HepG2 (cell line): ENCODE data around the gene VMO1. TPM values are rescaled to one million over a fixed set of nuclear protein-coding genes. Genes with fewer than 3 reads are reported as not detected.

ENCODE experiments used
- HINFP ChIP-seq: sonication (generic); formaldehyde crosslinking; IDR thresholded peaks from 2 replicates; pipeline ENCODE4 v1.4.0; 2020; ENCODE audit warnings: low read depth, mild to moderate bottlenecking, missing genetic modification reagents
- PAXIP1 ChIP-seq: sonication (generic); formaldehyde crosslinking; conservative IDR thresholded peaks from 2 replicates; pipeline ENCODE4 v1.4.0; 2020; ENCODE audit warnings: mild to moderate bottlenecking, missing genetic modification reagents, moderate library complexity
- PRDM4 ChIP-seq: sonication (generic); formaldehyde crosslinking; IDR thresholded peaks from 2 replicates; pipeline ENCODE4 v1.9.0; 2021; ENCODE audit warnings: missing genetic modification reagents, borderline replicate concordance
- RFX3 ChIP-seq: IDR thresholded peaks from 2 replicates; pipeline ENCODE4 v1.6.1; 2016; ENCODE audit warnings: missing biosample characterization, missing genetic modification reagents
- RFXANK ChIP-seq: IDR thresholded peaks from 2 replicates; pipeline ENCODE4 v1.6.1; 2016
- RFXAP ChIP-seq: sonication (generic); formaldehyde crosslinking; IDR thresholded peaks from 2 replicates; pipeline ENCODE4 v1.4.0; 2020; ENCODE audit warnings: missing genetic modification reagents, borderline replicate concordance
- STAT5B ChIP-seq: sonication (generic); formaldehyde crosslinking; IDR thresholded peaks from 2 replicates; pipeline ENCODE4 v1.4.0; 2020; ENCODE audit warnings: missing genetic modification reagents
- THAP7 ChIP-seq: sonication (generic); formaldehyde crosslinking; IDR thresholded peaks from 2 replicates; pipeline ENCODE4 v1.8.1; 2023; ENCODE audit warnings: mild to moderate bottlenecking, missing genetic modification reagents
- ZBTB40 ChIP-seq, 2 experiments: fragments of 450-650 bp in 1 of 2; sonication (generic) in 1 of 2; formaldehyde crosslinking in 1 of 2; IDR thresholded peaks; 2 replicates each; pipeline versions ENCODE4 v1.6.1 to v1.8.0; 2016 to 2022; ENCODE audit warnings: antibody characterized with exemption in 1 of 2, mild to moderate bottlenecking in 1 of 2, missing genetic modification reagents in 1 of 2
- ZSCAN22 ChIP-seq: sonication (generic); formaldehyde crosslinking; IDR thresholded peaks from 2 replicates; pipeline ENCODE4 v1.4.0; 2020; ENCODE audit warnings: mild to moderate bottlenecking, missing genetic modification reagents
- polyA plus RNA-seq, 8 experiments: library from polyadenylated mRNA; depleted of rRNA in 3 of 8; stranded (reverse) in 7 of 8; unstranded in 1 of 8; fragments of >200 nt; fragmentation: Illumina TruSeq in 4 of 8; extraction: Trizol in 4 of 8; gene quantifications; 2 replicates each; pipeline versions ENCODE4 v1.2.1 to v1.2.3, GENCODE V29; 2011 to 2016; ENCODE audit warnings: low read depth in 4 of 8, missing spikeins in 1 of 8, mixed read lengths in 1 of 8; ENCODE audit not compliant: insufficient read depth in 1 of 8
- total RNA-seq, 5 experiments: library from RNA; depleted of rRNA; stranded (reverse); fragments of >200 nt; fragmentation: Illumina TruSeq; extraction: Trizol; gene quantifications; 2 replicates each; pipeline ENCODE4 v1.2.3, GENCODE V29; 2016; ENCODE audit warnings: low read depth in 1 of 5

Gene VMO1
- total and polyA plus RNA-seq, 2 of the 13 experiments (the other 11 are each of a cell fraction or from before 2014, with no cell fraction given), result not detected

GRCh38 chr17:4788159-4788806, 2.1 kb upstream of the VMO1 start (continued):
- TF ChIP-seq RFXAP, result 0 out of 2 replicates have a peak, but pooled peaks have one; percentile 31
- no peak for TF ChIP-seq RFXANK (CRISPR knock-in tag)
- no peak for TF ChIP-seq RFX3 (CRISPR knock-in tag)
- no peak for TF ChIP-seq PRDM4 (CRISPR knock-in tag)
- TF ChIP-seq PAXIP1 (CRISPR knock-in tag), result peak; percentile 38; the same call in 1 of the 2 replicates
- no peak; the same call in 1 of the 2 replicates for TF ChIP-seq HINFP (CRISPR knock-in tag)
- no peak for TF ChIP-seq ZBTB40 (IDR thresholded peaks at IDR 0.05)
- TF ChIP-seq ZBTB40 (CRISPR knock-in tag; IDR thresholded peaks at IDR 0.05), result no peak
- TF ChIP-seq STAT5B (CRISPR knock-in tag), result no peak
- TF ChIP-seq ZSCAN22 (CRISPR knock-in tag), result no peak
- no peak for TF ChIP-seq THAP7 (CRISPR knock-in tag)
